H1 (cell line): ENCODE measurements around the gene ACTG1. TPM values are rescaled to one million over a fixed set of nuclear protein-coding genes. Genes with fewer than 3 reads are reported as not detected.

Experiments used
- CTCF ChIA-PET: fragments of 300-600 bp; sonication (Branson Sonifier 250); formaldehyde crosslinking; loops from one replicate; lab custom pipeline; 2021; ENCODE audit not compliant: partially characterized antibody; lab: Charles Lee
- POLR2A ChIA-PET: fragments of 300-600 bp; sonication (Branson Sonifier 250); formaldehyde crosslinking; loops from one replicate; lab custom pipeline; 2021; ENCODE audit warnings: inconsistent platforms; ENCODE audit not compliant: partially characterized antibody; lab: Charles Lee
- DNase-seq, 2 experiments: peaks; one replicate each; pipeline versions ENCODE4 v3.0.0 to v3.0.0-alpha.2; 2010 to 2022; ENCODE audit warnings: low spot score in 2 of 2, low read depth in 1 of 2, mixed read lengths in 1 of 2
- FAIRE-seq: peaks from 2 replicates; lab custom pipeline; 2011; peaks lifted over from hg19 to GRCh38; lab: Jason Lieb, UNC
- H2AFZ ChIP-seq: 2 replicates; pipeline ENCODE4 v1.8.1; 2012; ENCODE audit warnings: low read length, inconsistent platforms
- H2AK5ac ChIP-seq: 2 replicates; pipeline ENCODE4 v1.6.1; 2013; ENCODE audit warnings: low read depth, low read length
- H2BK120ac ChIP-seq: replicated peaks from 2 replicates; pipeline ENCODE3; 2013; ENCODE audit warnings: low read depth, low read length, inconsistent platforms
- H2BK12ac ChIP-seq: 2 replicates; pipeline ENCODE4 v1.6.1; 2013; ENCODE audit warnings: low read depth, low read length
- H2BK15ac ChIP-seq: 2 replicates; pipeline ENCODE4 v1.6.1; 2013; ENCODE audit warnings: low read length
- H2BK20ac ChIP-seq: 2 replicates; pipeline ENCODE4 v1.6.1; 2013; ENCODE audit warnings: low read length
- H2BK5ac ChIP-seq: 2 replicates; pipeline ENCODE4 v1.6.1; 2013; ENCODE audit warnings: low read depth, low read length
- H3K14ac ChIP-seq: 2 replicates; pipeline ENCODE4 v1.6.1; 2013; ENCODE audit warnings: inconsistent platforms; ENCODE audit not compliant: insufficient read length
- H3K18ac ChIP-seq: 2 replicates; pipeline ENCODE4 v1.6.1; 2013; ENCODE audit warnings: low read length; ENCODE audit errors: extremely low read depth
- H3K23ac ChIP-seq: 2 replicates; pipeline ENCODE4 v1.6.1; 2013; ENCODE audit warnings: inconsistent platforms; ENCODE audit not compliant: insufficient read length
- H3K23me2 ChIP-seq: 2 replicates; pipeline ENCODE4 v1.6.1; 2013; ENCODE audit warnings: low read depth, low read length
- H3K27ac ChIP-seq: 2 replicates; pipeline ENCODE4 v1.6.1; 2011; ENCODE audit warnings: low read depth, low read length, inconsistent platforms
- H3K27me3 ChIP-seq, 4 experiments: replicated peaks in 1 of 4; 1 replicate in 1 of 4; 2 replicates in 3 of 4; pipeline versions ENCODE4 v1.6.1 to v1.8.1; 2011 to 2013; ENCODE audit warnings: low read length in 3 of 4, mild to moderate bottlenecking in 3 of 4, inconsistent platforms in 2 of 4, mixed read lengths in 2 of 4, moderate library complexity in 1 of 4; ENCODE audit not compliant: control insufficient read depth in 3 of 4, insufficient read depth in 3 of 4; ENCODE audit errors: extremely low read depth in 1 of 4
- H3K36me3 ChIP-seq, 4 experiments: 2 replicates each; pipeline versions ENCODE4 v1.6.1 to v1.8.1; 2011 to 2013; ENCODE audit warnings: mild to moderate bottlenecking in 4 of 4, low read length in 3 of 4, moderate library complexity in 2 of 4, control low read depth in 1 of 4, inconsistent platforms in 1 of 4; ENCODE audit not compliant: insufficient read depth in 4 of 4, control insufficient read depth in 2 of 4
- H3K4ac ChIP-seq: replicated peaks from 2 replicates; pipeline ENCODE3; 2013; ENCODE audit warnings: low read length, low read depth, mixed read lengths, inconsistent platforms; ENCODE audit not compliant: insufficient read length
- H3K4me1 ChIP-seq, 4 experiments: replicated peaks in 1 of 4; 1 replicate in 1 of 4; 2 replicates in 3 of 4; pipeline versions ENCODE4 v1.6.1 to v1.8.1; 2011 to 2013; ENCODE audit warnings: low read length in 3 of 4, inconsistent platforms in 2 of 4, mixed read lengths in 1 of 4; ENCODE audit not compliant: insufficient read depth in 4 of 4, control insufficient read depth in 3 of 4
- H3K4me2 ChIP-seq, 2 experiments: 2 replicates each; pipeline versions ENCODE4 v1.6.1 to v1.8.1; 2011 to 2013; ENCODE audit warnings: low read depth in 2 of 2, low read length in 2 of 2, control low read depth in 1 of 2, inconsistent platforms in 1 of 2, mild to moderate bottlenecking in 1 of 2; ENCODE audit not compliant: insufficient read depth in 1 of 2
- H3K4me3 ChIP-seq, 4 experiments: fragments of 200-600, 300-600 bp in 1 of 4; sonication (generic), shearing (Covaris generic), sonication (Bioruptor Twin) in 1 of 4; 2 replicates each; pipeline versions ENCODE4 v1.5.1 to v1.8.1; 2011 to 2016; ENCODE audit warnings: low read length in 4 of 4, low read depth in 3 of 4, control low read depth in 2 of 4, inconsistent platforms in 2 of 4, mild to moderate bottlenecking in 2 of 4, mixed read lengths in 1 of 4, moderate library complexity in 1 of 4; ENCODE audit not compliant: insufficient read depth in 2 of 4; ENCODE audit errors: extremely low read depth in 1 of 4
- H3K56ac ChIP-seq: replicated peaks from 2 replicates; pipeline ENCODE3; 2013; ENCODE audit warnings: low read depth, mild to moderate bottlenecking, mixed read lengths, low read length, inconsistent platforms; ENCODE audit not compliant: insufficient read length
- H3K79me1 ChIP-seq: 2 replicates; pipeline ENCODE4 v1.6.1; 2013; ENCODE audit warnings: low read depth, low read length, control low read depth
- H3K79me2 ChIP-seq, 2 experiments: 2 replicates each; pipeline versions ENCODE4 v1.6.1 to v1.8.1; 2012 to 2013; ENCODE audit warnings: low read length in 2 of 2, mild to moderate bottlenecking in 2 of 2, inconsistent platforms in 1 of 2; ENCODE audit not compliant: insufficient read depth in 2 of 2, control insufficient read depth in 1 of 2
- H3K9ac ChIP-seq, 4 experiments: replicated peaks in 1 of 4; 1 replicate in 1 of 4; 2 replicates in 3 of 4; pipeline versions ENCODE4 v1.6.1 to v1.8.1; 2011 to 2013; ENCODE audit warnings: low read depth in 3 of 4, low read length in 3 of 4, control low read depth in 2 of 4, mild to moderate bottlenecking in 2 of 4, moderate library complexity in 2 of 4, inconsistent platforms in 1 of 4; ENCODE audit errors: extremely low read depth in 1 of 4
- H3K9me3 ChIP-seq, 2 experiments: 2 replicates each; pipeline versions ENCODE4 v1.6.1 to v1.8.1; 2012 to 2013; ENCODE audit warnings: mild to moderate bottlenecking in 2 of 2, moderate library complexity in 2 of 2, control low read depth in 1 of 2, inconsistent platforms in 1 of 2, low read depth in 1 of 2, low read length in 1 of 2, mixed read lengths in 1 of 2; ENCODE audit not compliant: insufficient read depth in 2 of 2
- H4K20me1 ChIP-seq, 2 experiments: replicated peaks in 1 of 2; 2 replicates each; pipeline versions ENCODE3 to v1.8.1; 2011 to 2013; ENCODE audit warnings: inconsistent platforms in 2 of 2, low read length in 2 of 2, mild to moderate bottlenecking in 1 of 2; ENCODE audit not compliant: insufficient read depth in 2 of 2, control insufficient read depth in 1 of 2
- H4K5ac ChIP-seq: 2 replicates; pipeline ENCODE4 v1.6.1; 2013; ENCODE audit warnings: low read length, low read depth, mixed read lengths, inconsistent platforms; ENCODE audit not compliant: insufficient read length
- H4K8ac ChIP-seq: 2 replicates; pipeline ENCODE4 v1.8.0; 2013; ENCODE audit warnings: mild to moderate bottlenecking, moderate library complexity, low read length, inconsistent platforms; ENCODE audit not compliant: insufficient read depth; ENCODE audit errors: extremely low read depth
- H4K91ac ChIP-seq: replicated peaks from 2 replicates; pipeline ENCODE3; 2013; ENCODE audit warnings: low read length, mixed read lengths, inconsistent platforms; ENCODE audit not compliant: insufficient read length
- WGBS, 2 experiments: shearing (Covaris generic) in 1 of 2; methylation state at CpG; one replicate each; pipeline versions ENCODE4 v1.1.6 to v1.1.7; 2013 to 2015; ENCODE audit warnings: low lambda C conversion rate in 2 of 2, mixed read lengths in 2 of 2, inconsistent platforms in 1 of 2, low coverage in 1 of 2, missing lambda C conversion rate in 1 of 2; ENCODE audit not compliant: insufficient replicate concordance in 2 of 2, insufficient coverage in 1 of 2, insufficient read length in 1 of 2; ENCODE audit errors: extremely low coverage in 1 of 2, missing lambda C conversion rate in 1 of 2; 5-methylcytosine and 5-hydroxymethylcytosine counted together
- polyA plus RNA-seq, 7 experiments: library from polyadenylated mRNA; depleted of rRNA in 3 of 7; stranded (reverse) in 5 of 7; unstranded in 2 of 7; fragments of >200 nt in 5 of 7; fragments of 200-250 nt in 2 of 7; gene quantifications; 1 replicate in 5 of 7; 2 replicates in 1 of 7; 4 replicates in 1 of 7; pipeline versions ENCODE4 v1.2.1 to v1.2.3, GENCODE V29; 2011 to 2013; ENCODE audit warnings: missing spikeins in 2 of 7, mixed read lengths in 2 of 7
- total RNA-seq: library from RNA; stranded (reverse); fragmentation: NEBNext Ultra II Directional; extraction: Animal tissue kit (Norgen Biotek cat#: 25700); gene quantifications from 2 replicates; pipeline ENCODE4 v1.2.1, GENCODE V29; 2021

Gene ACTG1
- total and polyA plus RNA-seq, 2 of the 8 experiments (the other 6 are each of a cell fraction or from before 2014, with no cell fraction given) = 3,535 to 5,010 TPM

DNA sequence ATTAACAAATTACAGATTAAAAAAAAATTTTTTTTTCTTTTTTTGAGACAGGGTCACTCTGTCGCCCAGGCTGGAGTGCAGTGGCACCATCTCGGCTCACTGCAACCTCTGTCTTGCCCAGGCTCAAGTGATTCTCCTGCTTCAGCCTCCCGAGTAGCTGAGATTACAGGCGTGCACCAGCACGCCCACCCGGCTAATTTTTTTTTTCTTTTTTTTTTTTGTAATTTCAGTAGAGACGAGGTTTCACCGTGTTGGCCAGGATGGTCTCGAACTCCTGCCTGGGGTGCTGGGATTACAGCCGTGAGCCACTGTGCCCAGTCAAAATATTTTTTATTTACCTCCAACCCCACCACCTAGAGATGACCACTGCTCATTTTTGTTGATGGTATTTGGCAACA is 25.5 kb downstream of the ACTG1 start:
- Histone ChIP-seq H2AFZ (no peak overlapping the region), H3K36me3 (no peaks in the 10 kb centered on the region), H3K9ac (no peak overlapping the region), H2BK20ac (no peak overlapping the region), H3K4me3 (0 out of 8 replicates have a peak overlapping the region, but pooled peaks of 1 of the 4 experiments have one; percentile 60), H4K5ac (no peak overlapping the region), H3K27ac (no peak overlapping the region), H3K14ac (no peak overlapping the region), H3K9me3 (no peaks in the 10 kb centered on the region), H2BK120ac (no peak overlapping the region), H3K4me2 (peak overlapping the region in 1 of 2 experiments; percentile 59; a peak in 1 of 4 replicates), H3K79me2 (no peaks in the 10 kb centered on the region), H2BK15ac (no peak overlapping the region), H3K23ac (no peak overlapping the region), H3K79me1 (no peaks in the 10 kb centered on the region), H3K4me1 (peaks cover 6 to 37% (median 26%) of the 10 kb centered on the region in 4 experiments), H4K20me1 (no peaks in the 10 kb centered on the region), H3K23me2 (peaks cover 10% of the 10 kb centered on the region; the same call in 1 of the 2 replicates), H3K56ac (no peak overlapping the region), H2BK5ac (no peak overlapping the region), H3K4ac (no peak overlapping the region), H3K18ac (no peak overlapping the region), H4K8ac (no peak overlapping the region; the same call in 1 of the 2 replicates), H3K27me3 (peaks cover 6 to 26% (median 23%) of the 10 kb centered on the region in 4 experiments), H4K91ac (no peak overlapping the region), H2AK5ac (no peak overlapping the region), H2BK12ac (0 out of 2 replicates have a peak overlapping the region, but pooled peaks have one; percentile 27)
- FAIRE-seq (no peak), DNase-seq (no peak)
- POLR2A ChIA-PET = interaction anchor here (35.8 kb wide), 1 partner anchor 29 kb away, joined by 1004 read pairs; the partner anchor contains the start of genes ACTG1 and FSCN2
- CTCF ChIA-PET = interaction anchor here (0.6 to 5.4 kb wide), 3 partner anchors 51 to 232 kb away, joined by 3 to 50 read pairs (median 3); partner anchors contain the start of gene BAHCC1
- 92% methylated on average over 8 of the region's 10 CpGs; no CpG with 5 or more reads in 1 of the 2 experiments for WGBS, 2 experiments
